ENCODE measurements around the gene RAB3GAP2.

GRCh38 chr1:220315070-220315839 is 43.0 kb upstream of the RAB3GAP2 start:
- TF ChIP-seq POLR2A (IDR thresholded peaks at IDR 0.05; ENCODE audit: low read length) (no peak), GATA1 (IDR thresholded peaks at IDR 0.05; ENCODE audit: low read depth, low read length) (no peak)

Measured in erythroblast (primary cell).